HAP-1 (cell line): ENCODE measurements around the gene FAM177A1.
"Not testable (repeated sequence)": the region's sequence is repeated elsewhere in the genome, so short reads cannot be mapped to it uniquely, and the experiment has no call there.

ENCODE experiments used
- DNase-seq, 2 experiments: peaks; one replicate each; pipeline ENCODE4 v3.0.0-alpha.2; 2016 to 2020; ENCODE audit warnings: low spot score in 2 of 2
- H3K27me3 ChIP-seq: fragments of 250-450 bp; sonication (Bioruptor Pico); 2 replicates; pipeline ENCODE4 v1.5.1; 2020; ENCODE audit warnings: low read depth, mild to moderate bottlenecking, moderate library complexity
- H3K36me3 ChIP-seq: fragments of 250-450 bp; sonication (Bioruptor Pico); replicated peaks from 2 replicates; pipeline ENCODE4 v1.5.1; 2020; ENCODE audit warnings: mild to moderate bottlenecking
- H3K4me1 ChIP-seq: fragments of 250-450 bp; sonication (Bioruptor Pico); 2 replicates; pipeline ENCODE4 v1.5.1; 2020; ENCODE audit warnings: mild to moderate bottlenecking
- H3K4me3 ChIP-seq: fragments of 250-450 bp; sonication (Bioruptor Pico); 2 replicates; pipeline ENCODE4 v1.5.1; 2020; ENCODE audit warnings: mild to moderate bottlenecking, moderate library complexity
- H3K9me3 ChIP-seq: fragments of 250-450 bp; sonication (Bioruptor Pico); 2 replicates; pipeline ENCODE4 v1.5.1; 2020; ENCODE audit warnings: mild to moderate bottlenecking, moderate library complexity
- in situ Hi-C: fragments of 300-500 bp; cut with MboI; formaldehyde crosslinking; loops from 3 replicates; pipeline ENCODE4 v1.14.3; 2020; ENCODE audit warnings: low sequenced_read_pairs, inconsistent platforms, mixed read lengths

Gene FAM177A1

DNA sequence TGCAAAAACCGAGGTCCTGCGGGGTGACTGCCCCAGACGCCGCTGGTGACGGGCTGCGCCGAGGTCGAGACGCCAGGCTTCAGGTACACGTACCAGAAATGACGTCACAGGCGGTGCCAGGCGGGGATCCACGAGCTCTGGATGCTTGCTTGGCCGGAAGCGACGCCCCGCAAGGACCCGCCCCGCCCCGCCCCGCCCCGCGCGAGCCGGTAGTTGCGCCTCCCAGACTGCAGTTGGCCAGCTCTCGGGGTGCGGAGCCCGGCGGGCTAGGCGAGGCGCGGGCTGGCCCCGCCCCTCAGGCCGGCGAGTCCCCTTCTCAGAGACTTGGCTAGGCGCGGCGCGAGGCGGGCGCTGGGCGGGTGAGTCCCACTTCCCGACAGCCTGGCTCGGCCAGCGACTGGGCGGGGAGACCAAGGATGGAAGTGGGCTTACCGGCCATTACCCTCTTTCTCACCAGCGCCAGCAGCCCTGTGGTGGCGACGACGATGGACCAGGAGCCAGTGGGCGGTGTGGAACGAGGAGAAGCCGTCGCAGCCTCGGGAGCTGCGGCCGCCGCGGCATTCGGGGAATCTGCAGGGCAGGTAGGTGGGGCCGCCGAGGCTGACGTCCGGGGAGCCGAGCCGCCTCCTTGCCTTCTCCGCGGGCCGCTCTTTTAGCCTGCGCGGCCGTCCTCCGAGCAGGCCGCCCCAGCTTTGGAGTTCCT, at the start of gene FAM177A1:
TSS of gene FAM177A1 (plus strand) at position 225 of the 703 bp plus-strand sequence. CDS start at position 417, 192 bp downstream.
- Histone ChIP-seq H3K27me3 (no peaks in the 10 kb centered on the region), H3K4me1 (peaks cover 5% of the 10 kb centered on the region; the same call in 1 of the 2 replicates), H3K4me3 (peak within 1 kb of the TSS; percentile 90), H3K9me3 (no peaks in the 10 kb centered on the region), H3K36me3 (peaks cover 11% of the 10 kb centered on the region; the same call in 1 of the 2 replicates)
- in situ Hi-C loops, result no loop called here
- peak; percentile 87 to 98 for DNase-seq

DNA sequence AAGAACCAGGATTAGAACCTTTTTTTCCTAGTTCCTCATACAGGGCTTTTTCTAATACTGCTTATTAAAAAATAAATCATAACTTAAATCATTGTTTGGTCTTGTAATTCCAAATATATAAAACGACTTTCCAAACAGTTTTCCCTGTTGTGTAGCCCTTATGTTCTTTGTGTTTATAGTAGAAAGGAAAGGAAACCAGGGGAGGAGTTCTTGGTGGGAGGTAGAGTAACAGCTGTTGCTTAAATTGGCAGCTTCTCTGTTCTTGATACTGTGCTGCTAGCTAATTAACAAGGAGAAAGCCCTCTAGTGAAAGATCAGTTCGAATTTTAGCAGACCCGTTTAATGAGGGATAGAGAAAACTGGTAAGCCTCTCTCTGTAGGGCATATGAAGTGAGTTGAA, 48.3 kb upstream of the FAM177A1 start:
- no peaks in the 10 kb centered on the region for H3K27me3 ChIP-seq
- H3K9me3 ChIP-seq, result no peaks in the 10 kb centered on the region
- H3K4me1 ChIP-seq, result no peaks in the 10 kb centered on the region
- H3K36me3 ChIP-seq, result no peaks in the 10 kb centered on the region; the same call in 1 of the 2 replicates
- in situ Hi-C loops, result no loop called here
- H3K4me3 ChIP-seq, result no peak overlapping the region
- no peak for DNase-seq

DNA sequence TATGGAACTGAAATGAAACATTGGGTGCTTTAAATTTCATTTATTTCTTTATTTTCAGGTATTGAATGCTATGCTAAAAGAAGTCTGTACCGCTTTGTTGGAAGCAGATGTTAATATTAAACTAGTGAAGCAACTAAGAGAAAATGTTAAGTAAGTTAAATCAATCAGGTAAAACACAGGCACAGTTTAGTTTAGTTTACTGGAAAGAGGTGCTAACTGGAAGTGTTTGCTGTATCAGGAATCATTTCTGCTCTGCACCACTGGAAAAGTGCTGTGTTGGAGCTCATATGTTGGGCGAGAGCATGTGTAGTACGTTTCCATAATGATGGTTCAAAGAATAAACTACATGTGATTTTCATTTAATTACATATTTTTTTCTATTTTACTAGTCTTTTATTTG, 46.6 kb upstream of the FAM177A1 start:
- in situ Hi-C loops, result no loop called here
- H3K27me3 ChIP-seq, result no peaks in the 10 kb centered on the region
- H3K4me3 ChIP-seq, result no peak overlapping the region
- no peaks in the 10 kb centered on the region for H3K9me3 ChIP-seq
- DNase-seq, result no peak
- no peaks in the 10 kb centered on the region for H3K4me1 ChIP-seq
- H3K36me3 ChIP-seq, result peaks cover 6% of the 10 kb centered on the region

DNA sequence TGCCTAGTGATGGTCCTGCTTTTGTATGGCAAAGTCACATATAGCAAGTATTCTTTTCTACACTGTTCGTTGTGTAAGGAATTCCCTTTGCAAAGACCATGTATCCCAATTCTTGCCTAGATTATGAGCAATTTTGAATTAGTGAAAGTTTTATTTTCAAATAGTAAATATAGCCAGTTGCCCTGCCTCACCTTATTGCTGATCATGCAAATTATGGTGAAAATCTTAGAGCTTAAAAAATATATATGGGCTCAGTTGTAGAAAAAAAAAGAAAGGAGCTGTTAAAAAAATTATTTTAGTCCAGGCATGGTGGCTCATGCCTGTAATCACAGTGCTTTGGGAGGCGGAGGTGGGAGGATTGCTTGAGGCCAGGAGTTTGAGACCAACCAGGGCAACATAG, 44.5 kb upstream of the FAM177A1 start:
- in situ Hi-C loops, result no loop called here
- Histone ChIP-seq H3K9me3 (no peaks in the 10 kb centered on the region), H3K4me1 (no peaks in the 10 kb centered on the region), H3K27me3 (no peaks in the 10 kb centered on the region), H3K4me3 (no peak overlapping the region), H3K36me3 (peaks cover 14% of the 10 kb centered on the region)
- DNase-seq, result no peak

DNA sequence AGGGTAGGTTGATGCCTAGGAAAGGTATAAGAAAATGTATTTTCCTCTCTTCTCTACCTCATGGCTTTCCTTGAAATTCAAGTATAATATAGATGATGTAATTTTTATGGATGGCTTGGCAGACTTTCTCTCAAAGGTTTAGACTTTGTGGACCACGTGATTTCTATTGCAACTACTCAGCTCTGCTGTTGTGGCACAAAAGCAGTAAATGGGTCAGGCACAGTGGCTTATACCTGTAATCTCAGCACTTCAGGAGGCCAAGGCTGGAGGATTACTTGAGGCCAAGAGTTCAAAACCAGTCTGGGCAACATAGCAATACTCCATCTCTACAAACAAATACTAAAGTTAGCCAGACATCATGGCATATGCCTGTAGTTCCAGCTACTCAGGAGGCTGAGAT, 41.2 kb upstream of the FAM177A1 start:
- no peaks in the 10 kb centered on the region for H3K9me3 ChIP-seq
- in situ Hi-C loops, result no loop called here
- no peaks in the 10 kb centered on the region for H3K27me3 ChIP-seq
- H3K4me1 ChIP-seq, result no peaks in the 10 kb centered on the region
- H3K4me3 ChIP-seq, result no peak overlapping the region
- no peak for DNase-seq
- H3K36me3 ChIP-seq, result peaks cover 14% of the 10 kb centered on the region

- no peak for DNase-seq
- H3K27me3 ChIP-seq, result no peaks in the 10 kb centered on the region
- no peak overlapping the region for H3K4me3 ChIP-seq
- in situ Hi-C loops, result no loop called here
- H3K36me3 ChIP-seq, result peaks cover 58% of the 10 kb centered on the region
- no peaks in the 10 kb centered on the region for H3K4me1 ChIP-seq
- H3K9me3 ChIP-seq, result no peaks in the 10 kb centered on the region
Measured at GRCh38 chr14:35016568-35016967, 29.5 kb upstream of the FAM177A1 start.

- Histone ChIP-seq H3K27me3 (no peaks in the 10 kb centered on the region), H3K36me3 (peaks cover 52% of the 10 kb centered on the region)
- in situ Hi-C loops, result no loop called here
Measured at GRCh38 chr14:35020713-35021112, 25.4 kb upstream of the FAM177A1 start.

GRCh38 chr14:35028435-35028834, 17.6 kb upstream of the FAM177A1 start:
- Histone ChIP-seq H3K27me3 (no peaks in the 10 kb centered on the region), H3K4me3 (no peak overlapping the region), H3K9me3 (no peaks in the 10 kb centered on the region), H3K36me3 (peaks cover 55% of the 10 kb centered on the region), H3K4me1 (no peaks in the 10 kb centered on the region)
- DNase-seq, result no peak
- in situ Hi-C loops, result no loop called here

More at GRCh38 chr14:35020713-35021112, 25.4 kb upstream of the FAM177A1 start:
- Histone ChIP-seq H3K9me3 (no peaks in the 10 kb centered on the region), H3K4me3 (no peak overlapping the region), H3K4me1 (no peaks in the 10 kb centered on the region)
- DNase-seq, result no peak

DNA sequence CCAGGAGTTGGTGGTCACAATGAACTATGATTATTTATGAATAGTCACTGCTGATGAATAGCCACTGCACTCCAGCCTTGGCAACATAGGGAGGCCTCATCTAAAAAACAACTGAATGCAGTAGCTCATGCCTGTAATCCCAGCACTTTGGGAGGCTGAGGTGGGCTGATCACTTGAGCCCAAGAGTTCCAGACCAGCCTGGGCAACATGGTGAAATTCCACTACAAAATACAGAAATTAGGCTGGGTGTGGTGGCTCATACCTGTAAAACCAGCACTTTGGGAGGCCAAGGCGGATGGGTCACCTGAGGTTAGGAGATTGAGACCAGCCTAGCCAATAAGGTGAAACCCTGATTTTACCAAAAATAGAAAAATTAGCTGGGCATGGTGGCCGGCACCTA, 13.5 kb upstream of the FAM177A1 start:
- in situ Hi-C loops, result no loop called here
- no peaks in the 10 kb centered on the region for H3K4me1 ChIP-seq
- peaks cover 14% of the 10 kb centered on the region; the same call in 1 of the 2 replicates for H3K9me3 ChIP-seq
- H3K4me3 ChIP-seq, result no peak overlapping the region
- H3K27me3 ChIP-seq, result no peaks in the 10 kb centered on the region
- H3K36me3 ChIP-seq, result peaks cover 46% of the 10 kb centered on the region
- DNase-seq, result no peak

- Histone ChIP-seq H3K9me3 (peaks cover 14% of the 10 kb centered on the region; the same call in 1 of the 2 replicates), H3K4me1 (no peaks in the 10 kb centered on the region), H3K36me3 (peaks cover 32% of the 10 kb centered on the region), H3K27me3 (no peaks in the 10 kb centered on the region), H3K4me3 (no peak overlapping the region)
- in situ Hi-C loops, result no loop called here
- DNase-seq, result no peak
Measured at GRCh38 chr14:35034440-35034833, 11.6 kb upstream of the FAM177A1 start.

DNA sequence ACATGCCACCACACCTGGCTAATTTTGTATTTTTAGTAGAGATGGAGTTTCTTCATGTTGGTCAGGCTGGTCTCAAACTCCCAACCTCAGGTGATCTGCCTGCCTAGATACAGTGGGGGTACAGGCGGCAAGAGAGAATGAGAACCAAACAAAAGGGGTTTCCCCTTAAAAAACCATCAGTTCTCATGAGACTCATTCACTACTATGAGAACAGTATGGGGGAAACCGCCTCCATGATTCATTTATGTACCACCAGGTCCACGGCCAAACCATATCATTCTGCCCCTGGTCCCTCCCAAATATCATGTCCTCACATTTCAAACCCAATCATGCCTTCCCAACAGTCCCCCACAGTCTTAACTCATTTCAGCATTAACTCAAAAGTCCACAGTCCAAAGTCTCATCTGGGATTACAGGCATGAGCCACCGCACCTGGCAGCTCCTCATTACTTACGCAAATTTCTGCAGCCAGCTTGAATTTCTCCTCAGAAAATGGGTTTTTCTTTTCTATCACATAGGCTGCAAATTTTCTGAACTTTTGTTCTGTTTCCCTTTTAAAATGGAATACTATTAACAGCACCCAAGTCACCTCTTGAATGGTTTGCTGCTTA, 11.0 kb upstream of the FAM177A1 start:
- H3K4me3 ChIP-seq, H3K27me3 ChIP-seq, H3K4me1 ChIP-seq, in situ Hi-C loops, DNase-seq: not testable (repeated sequence)
- H3K36me3 ChIP-seq, result peaks cover 26% of the 10 kb centered on the region
- peaks cover 14% of the 10 kb centered on the region; the same call in 1 of the 2 replicates for H3K9me3 ChIP-seq

DNA sequence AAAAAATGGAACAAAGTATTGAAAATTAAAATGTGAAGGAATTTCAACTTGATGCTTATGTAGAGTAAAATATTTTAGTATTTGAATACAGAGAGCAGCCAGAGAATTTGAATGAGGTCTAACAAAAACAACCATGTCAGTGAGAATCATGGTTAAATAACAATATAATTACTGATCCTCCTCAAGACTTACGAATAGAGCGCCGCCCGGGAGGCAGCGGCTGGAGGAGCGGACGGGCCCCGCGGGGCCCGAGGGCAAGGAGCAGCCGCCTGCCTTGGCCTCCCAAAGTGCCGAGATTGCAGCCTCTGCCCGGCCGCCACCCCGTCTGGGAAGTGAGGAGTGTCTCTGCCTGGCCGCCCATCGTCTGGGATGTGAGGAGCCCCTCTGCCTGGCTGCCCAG, 7.8 kb upstream of the FAM177A1 start:
- H3K36me3 ChIP-seq, in situ Hi-C loops, H3K4me1 ChIP-seq, H3K27me3 ChIP-seq, H3K4me3 ChIP-seq, DNase-seq: not testable (repeated sequence)
- H3K9me3 ChIP-seq, result peaks cover 14% of the 10 kb centered on the region; the same call in 1 of the 2 replicates

DNA sequence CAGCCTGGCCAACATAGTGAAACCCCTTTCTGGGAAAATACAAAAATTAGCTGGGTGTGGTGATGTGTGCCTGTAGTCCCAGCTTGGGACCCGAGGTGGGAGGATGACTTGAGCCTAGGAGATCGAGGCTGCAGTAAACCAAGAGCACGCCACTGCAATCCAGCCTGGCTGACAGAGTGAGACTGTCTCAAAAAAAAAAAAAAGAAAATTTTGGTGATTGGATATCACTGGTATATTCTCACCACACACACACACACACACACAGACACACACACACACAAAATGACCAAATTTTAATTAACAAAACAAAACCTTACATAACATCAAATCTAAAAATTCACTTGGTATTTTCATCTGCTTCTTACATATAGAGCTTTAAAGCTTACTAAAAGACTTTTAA, 3.4 kb upstream of the FAM177A1 start:
- in situ Hi-C loops, result no loop called here
- Histone ChIP-seq H3K4me1 (peaks cover 3% of the 10 kb centered on the region; the same call in 1 of the 2 replicates), H3K27me3 (no peaks in the 10 kb centered on the region), H3K9me3 (no peaks in the 10 kb centered on the region), H3K4me3 (no peak overlapping the region), H3K36me3 (no peaks in the 10 kb centered on the region)
- DNase-seq, result no peak

GRCh38 chr14:35043046-35043445, 3.0 kb upstream of the FAM177A1 start:
- Histone ChIP-seq H3K36me3 (no peaks in the 10 kb centered on the region), H3K9me3 (no peaks in the 10 kb centered on the region), H3K4me1 (peaks cover 3% of the 10 kb centered on the region; the same call in 1 of the 2 replicates), H3K27me3 (no peaks in the 10 kb centered on the region), H3K4me3 (no peak overlapping the region)
- in situ Hi-C loops, result no loop called here
- DNase-seq, result no peak
